CD4-positive, alpha-beta T cell treated with Interleukin-2 at 100 ng/mL for 4 hours (primary cell): ENCODE data around the gene TMEM181.
"Not testable (repeated sequence)": the region's sequence is repeated elsewhere in the genome, so short reads cannot be mapped to it uniquely, and the experiment has no call there.

ENCODE experiments used
- DNase-seq: peaks from one replicate; pipeline ENCODE4 v3.0.0-alpha.2; 2020; ENCODE audit warnings: low spot score

Gene TMEM181

DNA sequence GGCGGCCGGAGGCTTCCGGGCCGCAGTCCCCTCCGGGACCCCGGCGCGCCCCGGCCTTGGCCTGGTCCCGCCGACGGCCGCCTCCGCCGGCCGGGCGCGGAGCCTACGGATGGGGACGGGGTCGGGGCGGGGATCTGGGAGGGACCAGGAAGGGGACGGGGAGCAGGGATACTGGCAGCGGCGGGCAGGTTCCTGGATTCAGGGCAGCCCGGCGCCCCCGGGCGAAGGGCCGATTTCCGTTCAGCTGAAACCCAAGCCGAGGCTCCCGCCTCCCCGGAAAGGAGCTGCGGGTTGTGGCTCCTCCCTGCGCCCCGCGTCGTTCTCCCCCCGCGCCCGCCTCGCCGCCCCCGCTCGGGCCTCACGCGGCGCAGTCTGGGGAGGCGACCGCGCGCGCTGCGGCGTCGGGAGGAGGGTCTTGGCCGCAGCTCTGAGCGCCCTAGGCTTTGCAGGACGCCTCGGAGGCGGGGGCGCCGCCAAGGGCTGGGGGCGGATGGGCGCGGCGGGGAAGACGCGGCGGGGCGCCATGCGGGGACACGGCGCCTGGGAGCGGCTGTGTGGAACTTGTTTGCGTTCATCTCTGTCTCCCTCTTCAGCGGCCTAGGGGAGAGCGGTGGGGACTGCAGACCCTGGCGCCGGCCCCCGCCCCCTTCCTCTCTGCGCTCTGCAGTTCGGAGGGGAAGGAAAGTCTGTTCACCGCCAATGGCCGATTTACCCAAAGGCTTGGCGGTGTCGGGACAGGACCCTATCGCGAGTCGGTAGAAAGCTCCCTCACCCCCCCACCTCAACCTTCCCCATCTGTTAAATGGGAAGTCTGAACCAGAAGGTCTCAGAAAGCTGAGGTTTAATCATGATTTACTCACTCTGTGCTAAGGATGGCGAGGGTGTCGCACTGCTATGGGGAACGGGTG, 22.7 kb upstream of the TMEM181 start:
- DNase-seq: no peak

DNA sequence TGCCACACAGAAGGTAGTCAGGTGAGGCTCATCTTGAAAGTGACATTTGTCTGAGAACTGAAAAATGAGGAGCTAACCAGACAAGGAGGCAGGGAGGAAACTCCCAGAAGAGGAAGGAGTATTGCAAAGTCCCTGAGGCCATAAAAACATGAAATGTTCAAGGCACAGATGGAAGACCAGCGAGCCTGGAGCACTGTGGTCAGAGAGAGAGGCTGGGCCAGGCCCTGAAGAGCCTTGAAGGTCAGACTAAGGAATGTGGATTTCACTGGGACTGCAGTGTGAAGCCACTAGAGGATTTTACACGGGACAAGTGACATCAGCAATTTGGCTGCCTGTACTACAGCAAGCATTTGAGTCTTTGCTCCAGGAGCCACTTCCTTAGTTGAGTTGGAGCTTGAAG, 21.1 kb upstream of the TMEM181 start:
- no peak for DNase-seq

DNA sequence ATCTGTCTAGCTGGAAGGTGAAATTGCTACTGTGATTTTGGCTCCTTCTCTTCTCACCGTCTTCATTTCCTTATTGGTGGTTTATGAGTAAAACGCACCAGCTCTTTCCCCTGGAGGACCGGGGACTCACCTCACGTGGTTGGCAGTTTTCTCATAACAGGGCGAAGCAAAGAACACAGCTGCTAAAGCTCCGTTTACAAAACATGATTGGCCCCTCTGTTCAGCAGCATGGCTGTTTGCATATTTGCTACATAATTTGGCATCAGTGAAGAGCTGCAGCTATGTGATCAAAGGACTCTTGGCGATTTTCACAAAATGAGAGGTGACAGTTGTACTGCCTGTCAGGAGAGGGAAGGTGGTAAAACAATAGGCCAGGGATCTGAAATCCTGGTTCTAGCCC, 20.5 kb upstream of the TMEM181 start:
- no peak for DNase-seq

DNA sequence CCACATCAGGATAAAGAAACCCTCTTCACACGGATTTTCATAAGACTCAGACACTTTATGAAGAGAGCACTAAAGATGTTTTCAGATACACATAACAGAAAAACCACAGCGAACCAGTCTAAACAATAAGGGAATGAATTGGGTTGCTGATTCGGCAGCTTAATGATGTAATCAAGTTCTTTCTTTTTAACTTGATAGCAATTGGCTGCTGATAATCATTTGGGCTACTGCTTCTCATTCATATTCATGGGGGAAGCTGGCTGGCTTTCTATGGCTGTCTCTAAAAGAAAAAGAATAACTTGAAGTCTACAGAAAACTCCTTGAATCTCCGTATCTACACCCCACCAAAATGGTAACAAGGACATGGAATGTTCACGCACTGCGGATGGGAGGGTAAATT, 20.0 kb upstream of the TMEM181 start:
- DNase-seq: no peak

DNA sequence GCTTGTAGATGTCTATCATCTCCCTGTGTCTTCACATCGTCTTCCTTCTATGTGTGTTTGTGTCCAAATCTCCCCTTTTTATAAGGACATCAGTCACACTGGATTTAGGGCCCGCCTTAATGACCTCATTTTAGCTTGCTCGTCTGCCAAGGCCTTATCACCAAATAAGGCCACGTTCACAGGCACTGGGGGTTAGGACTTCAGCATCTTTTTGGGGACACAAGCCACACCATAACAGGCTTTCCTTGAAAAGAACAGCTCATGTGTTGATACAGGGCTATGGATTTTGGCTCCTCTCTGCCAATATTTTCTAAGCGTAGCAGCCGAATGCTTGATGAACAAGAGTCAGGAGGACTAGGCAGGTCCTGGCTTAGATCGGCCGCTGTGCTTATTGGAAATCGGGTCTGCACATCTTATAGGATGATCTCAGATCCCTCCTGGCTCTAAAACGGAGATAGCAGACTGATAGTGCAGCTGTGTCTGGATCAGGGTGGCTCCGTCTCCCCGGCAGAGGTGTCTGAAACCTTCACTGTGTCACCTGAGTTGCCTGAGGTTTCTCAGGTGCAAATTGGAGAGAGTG, 16.2 kb upstream of the TMEM181 start:
- no peak for DNase-seq

DNA sequence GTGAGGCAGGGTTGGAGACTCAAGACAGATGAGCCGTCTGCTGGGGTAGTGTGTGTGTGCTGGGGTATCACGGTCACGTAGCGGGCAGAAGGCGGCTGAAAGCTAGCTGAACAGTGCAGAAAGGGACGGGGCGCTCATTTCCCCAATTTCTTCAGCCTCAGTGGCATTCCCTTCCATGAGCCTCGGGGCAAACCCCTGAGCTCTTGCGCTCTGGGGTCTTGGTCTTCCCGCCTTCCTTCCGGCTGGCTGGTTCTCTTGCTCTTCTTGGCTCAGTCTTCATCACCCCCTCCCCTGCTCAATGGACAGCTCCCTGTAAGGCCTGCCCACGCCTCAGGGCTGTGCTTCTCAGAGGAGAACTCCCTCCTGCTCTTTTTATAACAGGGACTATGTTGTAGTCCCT, 15.5 kb upstream of the TMEM181 start:
- no peak for DNase-seq

DNA sequence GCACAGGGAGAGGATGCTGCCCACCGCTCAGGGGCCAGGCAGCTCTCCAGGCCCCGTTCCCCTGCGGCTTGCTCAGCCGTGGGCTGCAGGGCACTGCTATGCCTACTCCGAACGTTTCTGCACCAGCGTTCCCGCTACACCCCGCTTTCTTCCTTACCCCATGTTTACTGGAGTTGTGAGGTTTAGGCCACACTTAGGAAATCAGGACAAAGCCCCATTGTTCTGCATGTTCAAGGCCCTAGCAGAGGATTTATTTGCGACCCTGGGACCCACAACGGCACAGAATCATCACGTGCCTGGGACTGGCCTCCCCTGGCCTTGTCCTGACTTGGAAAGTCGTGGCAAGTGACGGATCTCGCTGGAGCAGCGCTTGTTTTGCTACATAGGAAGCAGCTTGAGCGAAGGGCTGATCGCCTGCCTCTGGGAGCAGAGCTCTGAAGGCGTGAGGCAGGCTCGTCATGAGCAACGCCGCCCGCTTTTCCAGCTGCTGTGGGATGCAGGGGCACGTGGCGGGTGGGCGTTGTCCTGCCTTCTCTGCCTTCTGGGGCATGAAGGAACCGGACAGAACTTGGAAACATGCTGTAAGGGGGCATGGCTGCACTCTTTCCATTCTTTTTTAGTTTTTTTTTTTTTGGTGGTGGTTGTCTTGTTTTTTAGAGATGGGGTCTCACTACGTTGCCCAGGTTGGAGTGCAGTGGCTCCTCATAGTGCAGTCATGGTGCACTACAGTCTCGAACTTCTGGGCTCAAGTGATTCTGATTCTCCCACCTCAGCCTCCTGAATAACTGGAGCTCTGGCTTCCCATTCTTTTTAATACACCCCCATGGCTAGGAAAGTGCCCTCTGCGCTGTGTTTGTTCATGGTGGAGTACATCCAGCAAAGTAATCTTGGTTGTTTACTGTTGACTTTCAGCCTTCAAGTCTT, 14.6 kb upstream of the TMEM181 start:
- DNase-seq: no peak

DNA sequence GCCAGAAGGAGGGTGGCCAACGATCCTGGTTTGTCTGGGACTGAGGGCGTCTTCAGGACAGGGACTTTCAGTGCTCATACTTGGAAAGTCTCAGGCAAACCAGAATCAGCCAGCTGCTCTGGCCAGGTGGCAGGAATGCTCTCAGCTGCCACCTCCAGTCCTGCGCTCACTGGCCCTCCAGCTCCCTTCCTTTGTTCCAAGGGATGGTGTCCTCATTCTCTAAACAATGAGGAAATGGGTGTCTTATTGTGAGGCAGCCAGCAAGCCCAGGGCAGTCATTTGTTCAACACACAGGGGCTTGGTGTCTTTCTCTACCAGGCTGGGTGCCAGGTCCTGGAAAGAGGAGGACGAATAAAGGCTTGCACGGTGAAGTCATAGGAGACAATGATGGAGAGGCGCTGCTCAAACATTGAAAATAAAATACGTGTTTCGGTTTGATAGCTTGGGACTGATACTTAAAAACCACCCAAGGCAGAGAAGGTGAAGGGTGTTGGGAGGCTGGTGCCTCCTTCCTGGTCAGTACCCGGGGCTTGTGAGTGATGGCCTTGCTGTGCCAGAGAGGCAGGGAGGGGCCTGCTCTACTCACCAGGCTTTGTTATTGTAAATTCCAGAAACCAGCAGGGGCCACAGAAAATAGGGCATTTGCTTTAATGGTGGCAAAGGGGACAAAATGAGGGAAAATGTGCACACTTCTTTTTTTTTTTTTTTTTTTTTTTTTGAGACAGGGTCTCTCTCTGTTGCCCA, 11.3 kb upstream of the TMEM181 start:
- no peak for DNase-seq

DNA sequence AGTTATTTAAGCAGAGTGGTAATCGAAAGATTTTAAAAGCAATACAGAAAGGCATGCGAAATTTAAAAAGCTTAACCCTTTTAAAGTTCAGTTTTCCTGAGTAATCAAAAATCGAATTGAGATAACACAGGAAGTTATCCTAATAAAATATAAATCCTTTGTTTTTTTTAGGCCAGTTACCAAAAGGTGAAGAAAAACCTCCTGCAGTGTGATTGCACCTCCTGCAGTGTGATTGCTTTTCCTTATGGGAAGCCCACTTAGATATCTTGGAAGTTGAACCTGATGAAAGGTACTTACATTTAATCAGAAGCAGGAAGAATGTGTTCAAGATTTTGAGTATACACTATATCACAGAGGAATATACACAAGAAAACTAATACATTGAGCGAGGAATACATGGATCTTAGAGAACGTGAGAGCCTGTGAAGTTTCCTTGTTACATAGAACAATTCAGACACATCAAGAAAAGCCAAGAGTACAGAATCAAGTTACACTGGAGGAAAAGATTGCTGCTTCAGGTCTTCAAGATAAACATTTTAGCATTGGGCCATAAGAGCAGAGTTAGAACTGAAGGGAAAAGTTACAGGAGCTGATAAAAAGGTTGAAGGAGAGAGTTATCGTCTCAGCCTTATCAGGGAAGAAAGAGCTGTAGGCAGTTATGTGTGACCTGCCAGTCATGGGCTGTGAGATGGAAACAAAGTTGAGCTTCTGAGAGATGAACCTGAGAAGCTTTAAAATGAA, 7.7 kb upstream of the TMEM181 start:
- DNase-seq: no peak

DNA sequence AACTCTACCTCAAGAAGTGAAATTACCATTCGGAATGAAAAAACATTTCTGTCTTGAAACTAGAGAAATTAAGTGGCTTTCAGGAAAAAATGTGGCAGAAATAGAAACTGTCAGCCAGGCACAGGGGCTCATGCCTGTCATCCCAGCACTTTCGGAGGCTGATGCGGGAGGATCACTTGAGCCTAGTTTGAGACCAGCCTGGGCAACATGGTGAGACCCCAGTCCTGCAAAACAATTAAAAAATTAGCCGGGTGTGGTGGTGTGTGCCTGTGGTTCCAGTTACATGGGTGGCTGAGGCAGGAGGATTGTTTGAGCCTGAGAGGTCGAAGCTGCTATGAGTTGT, 7.1 kb upstream of the TMEM181 start:
- DNase-seq: no peak

DNA sequence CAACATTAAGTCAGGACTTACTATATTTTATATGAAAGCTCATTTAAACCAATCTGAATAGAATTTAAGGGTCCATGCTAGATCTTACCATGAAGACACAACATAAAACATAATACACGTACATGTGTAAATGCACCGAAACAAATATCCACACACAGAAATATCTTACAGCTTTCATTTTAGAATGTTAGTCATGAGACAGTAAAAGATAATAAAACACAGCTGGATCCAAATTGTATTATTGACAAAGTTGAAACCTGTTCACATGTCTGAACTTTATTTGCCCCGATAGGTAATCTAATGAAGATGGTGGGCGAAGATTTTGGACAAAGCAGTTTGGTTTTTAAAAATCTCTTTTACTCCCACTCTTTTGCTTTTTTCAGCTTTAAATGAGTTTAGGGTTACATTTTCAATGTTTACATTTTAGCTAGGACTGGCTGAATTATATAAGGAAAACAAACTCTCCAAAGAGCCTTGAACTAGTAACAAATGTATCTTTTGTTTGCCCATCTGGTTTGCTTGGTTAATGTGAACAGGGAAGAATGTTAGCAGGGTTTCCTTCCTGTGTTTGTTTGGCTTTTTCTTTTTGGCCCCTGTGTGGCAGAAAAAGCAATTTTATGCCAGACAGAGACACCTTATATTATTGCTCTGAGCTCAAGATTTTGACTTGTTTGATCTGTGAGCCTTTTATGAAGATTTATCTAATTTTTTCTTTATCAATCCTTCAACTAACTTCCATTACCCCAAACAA, 5.1 kb upstream of the TMEM181 start:
- DNase-seq: no peak

DNA sequence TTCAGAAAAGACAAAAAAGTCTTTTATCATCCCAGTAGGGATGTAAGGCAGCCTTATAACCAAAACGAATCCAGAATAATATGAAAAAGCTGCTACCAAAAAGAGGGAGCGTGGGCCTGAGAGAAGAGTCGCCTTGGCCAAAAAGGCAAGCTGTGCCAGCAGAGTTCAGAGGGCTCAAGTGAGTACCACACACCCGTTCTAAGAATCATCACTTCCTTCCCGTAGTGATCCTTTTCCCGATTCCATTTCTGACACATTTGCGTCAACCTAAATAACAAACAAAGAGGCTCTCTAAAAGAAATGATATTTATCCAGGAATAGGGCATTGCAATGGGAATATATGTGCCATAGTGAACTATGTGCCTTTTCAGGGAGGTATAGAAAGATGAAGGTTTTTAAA, 3.8 kb upstream of the TMEM181 start:
- DNase-seq: no peak

DNA sequence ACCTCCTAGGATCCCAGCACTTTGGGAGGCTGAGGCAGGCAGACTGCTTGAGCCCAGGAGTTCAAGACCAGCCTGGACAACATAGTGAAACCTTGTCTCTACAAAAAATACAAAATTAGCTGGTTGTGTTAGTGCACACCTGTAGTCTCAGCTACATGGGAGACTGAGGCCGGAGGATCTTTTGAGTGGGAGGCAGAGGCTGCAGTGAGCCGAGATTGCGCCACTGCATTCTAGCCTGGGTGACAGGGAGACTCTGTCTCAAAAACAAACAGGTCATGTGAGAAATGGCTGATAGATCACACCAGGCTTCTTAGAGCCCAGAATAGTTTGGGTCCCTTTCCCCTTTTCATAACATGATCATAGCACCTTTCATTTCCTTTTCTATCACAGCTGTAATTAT, 2.8 kb upstream of the TMEM181 start:
- DNase-seq: not testable (repeated sequence)

DNA sequence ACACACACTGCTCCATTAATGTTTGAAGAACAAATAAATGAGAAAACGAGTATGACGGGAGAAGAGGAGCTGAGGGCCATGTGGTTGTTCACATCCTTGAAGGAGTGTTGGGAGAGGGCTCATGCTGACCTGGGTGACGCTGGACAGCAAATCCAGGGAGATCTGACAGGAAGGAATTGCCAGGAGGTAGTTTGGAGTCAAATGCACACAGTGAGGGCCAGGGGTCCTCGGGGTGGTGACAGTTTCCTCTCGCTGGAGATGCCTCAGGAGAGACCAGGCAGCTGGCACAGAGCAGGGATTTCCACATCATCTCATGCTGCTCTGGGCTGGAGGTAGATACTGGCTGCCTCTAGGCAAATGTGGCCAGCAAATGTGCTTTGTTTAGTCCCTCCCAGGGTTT, 2.0 kb upstream of the TMEM181 start:
- DNase-seq: no peak

DNA sequence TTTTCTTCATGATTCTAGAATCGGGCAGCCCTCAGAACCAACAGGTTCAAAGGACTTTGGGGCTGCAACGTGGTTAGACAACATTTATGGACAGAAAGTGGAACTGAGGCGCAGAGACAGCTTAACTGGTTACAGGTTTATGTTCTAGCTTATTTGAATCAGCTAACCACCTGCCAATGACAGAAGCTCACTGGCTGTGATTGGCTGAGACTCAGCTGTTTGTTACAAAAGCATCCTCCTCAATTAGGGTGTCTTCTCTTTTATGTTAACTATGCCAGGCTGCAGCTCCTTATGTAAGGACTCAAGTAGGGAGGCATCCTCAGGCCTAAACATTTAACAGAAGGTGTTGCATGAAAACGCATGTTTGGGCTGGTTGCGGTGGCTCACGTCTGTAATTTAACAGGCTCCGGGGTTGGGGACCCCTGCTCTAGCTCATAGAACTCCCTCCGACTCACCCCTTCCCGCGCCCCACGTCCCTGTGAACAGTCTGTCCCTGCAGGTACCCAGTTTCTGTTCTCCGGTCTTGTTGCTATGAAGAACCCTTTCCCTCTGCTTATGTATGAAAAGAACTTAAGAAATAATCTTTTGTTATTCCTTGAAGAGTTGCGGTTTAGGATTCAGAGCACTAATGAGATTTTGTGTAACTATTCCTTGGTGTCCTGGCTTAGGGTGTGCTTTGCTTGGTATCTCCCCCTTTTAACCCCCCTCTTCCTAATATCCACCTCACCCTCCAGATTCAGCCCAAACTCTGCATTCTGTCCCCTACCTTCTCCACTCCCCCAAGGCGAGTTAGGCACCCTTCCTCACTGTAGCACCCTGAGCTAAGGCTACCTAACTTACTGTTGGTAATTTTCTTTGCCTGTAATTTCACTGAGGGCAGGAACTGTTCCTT, 1.2 kb upstream of the TMEM181 start:
- no peak for DNase-seq

DNA sequence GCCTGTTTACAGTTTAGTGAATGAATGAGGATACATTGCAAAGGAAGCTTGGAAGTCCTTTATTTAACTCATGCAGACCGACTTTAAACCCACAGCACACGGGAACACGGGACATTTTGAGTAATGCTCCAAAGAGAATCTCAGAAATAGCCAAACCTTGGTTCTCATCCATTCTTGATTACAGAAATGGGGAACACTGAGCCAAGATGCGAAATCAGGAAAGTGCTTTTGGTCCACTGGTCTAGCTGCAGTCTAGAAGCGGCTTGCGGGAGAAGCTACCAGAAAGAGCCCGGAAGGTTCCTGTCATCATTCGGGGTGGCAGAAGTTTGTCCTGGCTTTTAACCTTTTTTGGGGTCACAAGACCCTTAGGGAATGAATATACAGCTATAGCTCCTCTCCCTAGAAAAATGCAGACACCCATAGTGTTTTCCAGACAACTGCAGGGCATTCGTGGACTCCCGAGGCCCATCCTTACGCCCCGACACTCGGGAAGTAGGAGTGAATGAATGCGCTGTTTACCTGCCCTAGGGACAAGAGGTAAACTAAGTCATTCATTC, 475 bp upstream of the TMEM181 start:
- DNase-seq: no peak

DNA sequence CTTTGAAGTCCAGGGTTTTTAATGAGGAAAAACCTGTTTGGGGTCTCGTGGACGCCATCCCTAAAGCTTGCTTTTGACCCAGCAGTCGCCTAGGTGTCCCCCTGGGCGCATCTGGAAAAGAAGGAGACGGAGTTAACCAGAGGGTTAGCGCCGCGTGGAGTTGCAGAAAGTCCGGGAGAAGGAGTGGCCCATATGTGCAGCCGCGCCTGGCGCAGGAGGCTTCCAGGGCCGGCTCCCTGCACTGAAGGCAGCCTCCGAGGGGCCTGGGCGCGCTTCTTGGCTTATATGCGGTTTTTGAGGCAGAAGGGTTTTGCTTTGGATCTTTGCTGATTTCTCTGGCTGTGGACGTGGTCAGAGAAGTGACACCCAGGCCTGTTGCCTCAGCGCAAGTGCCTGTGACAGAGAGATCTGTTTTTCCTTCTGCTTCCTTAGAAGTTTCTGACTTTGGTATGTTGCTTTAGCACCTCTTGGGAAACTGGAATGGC, 987 bp downstream of the TMEM181 start:
- DNase-seq: no peak

DNA sequence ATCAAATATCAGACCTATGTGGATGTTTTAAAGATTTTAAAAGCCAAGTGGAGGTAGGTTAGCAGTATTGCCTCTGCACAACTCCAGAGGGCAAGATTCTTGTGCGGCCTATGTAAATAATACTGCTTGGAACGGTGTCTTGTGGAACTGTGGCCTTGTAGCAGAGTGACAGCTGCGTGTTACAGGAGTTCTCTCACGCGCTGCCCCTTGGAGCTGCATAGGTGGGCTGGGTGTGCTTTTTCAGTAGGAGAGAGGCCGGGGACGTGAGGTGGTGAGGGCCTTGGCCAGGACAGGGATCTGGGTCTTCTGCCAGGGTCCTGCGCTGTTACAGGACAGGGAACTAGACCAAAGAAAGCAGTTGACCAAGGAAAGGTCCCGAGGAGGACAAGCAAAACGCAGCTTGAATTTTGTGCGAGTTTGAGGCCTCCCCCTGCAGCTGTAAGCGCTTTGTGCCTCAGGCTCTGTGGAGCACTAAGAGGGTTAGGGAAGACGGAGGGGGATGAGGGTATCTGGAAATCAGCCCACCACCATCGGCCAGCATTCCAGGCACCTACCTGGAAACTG, 1.5 kb downstream of the TMEM181 start:
- no peak for DNase-seq

DNA sequence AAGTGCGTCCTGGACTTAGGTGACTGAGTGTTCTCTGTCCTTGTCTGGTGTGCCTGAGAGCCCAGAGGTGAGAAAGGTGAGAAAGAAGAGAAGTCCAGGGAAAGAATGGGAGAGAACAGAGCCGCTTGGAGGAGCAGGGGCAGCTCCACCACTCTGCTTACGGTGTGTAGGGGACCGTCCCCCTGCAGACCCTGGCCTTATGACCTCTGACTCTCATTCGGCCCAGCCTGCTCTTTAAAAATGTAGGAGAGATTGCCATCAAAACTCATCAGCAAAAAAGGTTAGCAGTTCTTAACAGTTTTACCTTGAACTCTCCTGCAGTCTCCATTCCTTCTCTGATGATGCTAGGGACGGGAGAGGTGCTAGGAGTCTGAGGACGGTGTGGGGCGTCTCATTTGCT, 2.0 kb downstream of the TMEM181 start:
- DNase-seq: no peak
